CD4-positive, alpha-beta T cell treated with Interferon alpha-2 for 1 hour (primary cell): ENCODE measurements around the gene NPPA.
"Not testable (repeated sequence)": the region's sequence is repeated elsewhere in the genome, so short reads cannot be mapped to it uniquely, and the experiment has no call there.

Source experiments
- DNase-seq, 2 donors: peaks; one replicate each; pipeline ENCODE4 v3.0.0-alpha.2; 2020 to 2022

NPPA gene

DNA sequence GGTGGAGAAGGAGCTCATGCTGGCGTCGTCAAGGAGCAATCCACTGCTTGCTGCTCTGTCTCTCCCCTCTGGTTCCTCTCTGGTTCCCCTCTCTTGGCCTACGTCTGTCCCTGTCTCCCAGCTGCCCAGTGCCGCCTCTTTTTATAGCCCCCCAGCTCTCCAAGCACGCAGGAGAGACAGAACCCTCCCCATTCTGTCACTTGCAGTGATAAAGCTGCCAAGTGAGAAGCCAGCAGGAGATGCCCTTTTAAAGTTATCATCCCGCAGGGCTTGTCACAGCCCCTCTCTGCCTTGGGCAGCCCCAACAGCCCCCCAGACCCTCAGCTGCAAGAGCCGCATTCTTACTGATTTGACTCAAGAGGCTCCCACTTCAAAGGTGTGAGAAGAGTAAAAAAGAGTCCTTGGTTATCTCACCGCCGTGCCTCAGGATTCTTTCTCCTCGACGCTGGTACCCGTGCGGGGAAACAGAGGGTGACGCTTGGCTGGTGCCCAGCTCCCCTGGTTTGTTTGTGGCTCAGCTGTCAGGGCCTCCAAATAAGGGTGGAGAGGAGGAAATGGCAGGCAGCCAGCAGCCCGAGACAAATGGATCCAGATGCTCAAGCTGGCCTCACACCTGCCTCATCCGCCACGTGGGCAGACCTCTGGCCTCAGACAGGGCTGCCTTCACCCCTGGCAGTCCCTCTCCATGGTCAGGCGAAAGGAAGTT lies at the start of gene NPPA:
NPPA (minus strand) TSS at position 117 of the 706 bp plus-strand sequence; CDS start at position 18, 99 bp downstream.
- DNase-seq = no peak

DNA sequence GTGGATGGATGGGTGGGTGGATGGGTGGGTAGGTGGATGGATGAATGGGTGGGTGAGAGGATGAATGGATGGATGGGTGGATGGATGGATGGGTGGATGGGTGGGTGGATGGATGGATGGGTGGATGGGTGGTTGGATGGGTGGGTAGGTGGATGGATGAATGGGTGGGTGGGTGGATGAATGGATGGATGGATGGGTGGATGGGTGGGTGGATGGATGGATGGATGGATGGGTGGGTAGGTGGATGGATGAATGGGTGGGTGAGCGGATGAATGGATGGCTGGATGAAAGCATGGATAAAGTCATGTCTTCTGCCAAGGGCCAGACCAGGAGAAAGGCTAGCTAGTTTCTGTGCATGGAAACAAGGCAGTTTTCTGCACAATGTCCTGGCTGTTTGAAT lies 46.9 kb upstream of the NPPA start:
- not testable (repeated sequence) for DNase-seq

DNA sequence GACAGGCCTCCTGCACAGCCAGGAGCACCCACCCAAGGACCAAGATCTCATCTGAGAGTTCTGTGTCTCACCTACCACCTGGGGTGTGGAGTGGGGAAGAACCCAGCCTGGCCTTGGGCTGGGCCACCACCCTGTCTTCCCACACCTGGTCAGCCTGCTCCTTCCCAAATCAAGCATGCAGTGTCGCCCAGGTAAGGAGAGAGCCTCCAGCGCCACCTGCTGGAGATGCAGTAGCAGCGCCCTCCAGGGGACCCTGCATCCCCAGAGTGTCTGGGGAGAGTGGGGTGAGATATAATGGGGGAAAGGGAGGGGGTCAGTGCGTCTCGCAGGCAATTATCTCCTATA lies 46.3 kb upstream of the NPPA start:
- DNase-seq = peak; percentile 63 to 76

DNA sequence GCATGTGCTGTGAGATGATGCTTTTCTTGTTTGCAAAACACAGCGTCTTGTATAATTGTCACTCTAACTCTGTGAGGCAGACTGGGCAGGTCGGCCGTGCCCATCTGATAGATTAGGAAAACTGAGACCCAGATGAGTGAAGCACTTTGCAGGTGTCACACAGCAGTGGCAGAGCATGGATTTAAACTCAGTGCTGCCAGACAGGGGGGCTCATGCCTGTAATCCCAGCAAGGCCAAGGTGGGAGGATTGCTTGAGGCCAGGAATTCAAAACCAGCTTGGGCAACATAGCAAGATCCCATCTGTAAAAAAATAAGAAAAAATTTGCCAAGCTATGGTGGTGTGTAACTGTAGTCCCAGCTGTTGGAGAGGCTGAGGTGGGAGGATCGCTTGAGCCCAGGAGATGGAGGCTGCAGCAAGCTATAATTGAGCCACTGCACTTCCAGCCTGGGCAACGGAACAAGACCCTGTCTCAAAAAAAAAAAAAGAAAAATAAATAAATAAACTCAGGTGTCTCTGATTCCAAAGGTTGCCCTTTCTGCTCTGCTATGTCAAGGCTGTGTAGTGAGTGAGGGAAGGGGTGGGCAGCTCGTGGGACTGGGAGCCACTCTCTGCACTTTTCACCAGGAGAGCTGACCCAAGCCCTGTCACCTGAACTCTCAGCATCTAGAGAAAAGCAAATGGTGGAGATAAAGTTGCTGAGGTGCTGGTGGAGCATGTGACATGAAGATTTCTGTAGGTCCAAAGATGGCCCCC lies 44.0 kb upstream of the NPPA start:
- no peak for DNase-seq

DNA sequence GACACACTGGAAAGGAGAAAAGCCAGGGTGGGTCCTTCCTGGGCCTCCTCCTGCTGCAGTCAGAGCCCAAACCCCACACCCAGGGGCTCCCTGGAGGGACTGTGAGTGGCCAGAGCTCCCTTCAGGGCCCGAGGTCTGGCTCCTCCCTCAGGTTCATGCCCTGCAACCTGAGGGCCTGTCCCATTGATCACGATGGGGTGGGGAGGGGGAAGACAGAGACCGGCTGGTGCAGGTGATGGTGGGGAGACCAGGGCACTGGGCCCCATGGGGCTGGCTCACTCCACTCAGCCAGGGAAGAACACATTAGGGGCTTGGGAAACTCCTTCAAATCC lies 41.3 kb upstream of the NPPA start:
- DNase-seq = no peak

DNA sequence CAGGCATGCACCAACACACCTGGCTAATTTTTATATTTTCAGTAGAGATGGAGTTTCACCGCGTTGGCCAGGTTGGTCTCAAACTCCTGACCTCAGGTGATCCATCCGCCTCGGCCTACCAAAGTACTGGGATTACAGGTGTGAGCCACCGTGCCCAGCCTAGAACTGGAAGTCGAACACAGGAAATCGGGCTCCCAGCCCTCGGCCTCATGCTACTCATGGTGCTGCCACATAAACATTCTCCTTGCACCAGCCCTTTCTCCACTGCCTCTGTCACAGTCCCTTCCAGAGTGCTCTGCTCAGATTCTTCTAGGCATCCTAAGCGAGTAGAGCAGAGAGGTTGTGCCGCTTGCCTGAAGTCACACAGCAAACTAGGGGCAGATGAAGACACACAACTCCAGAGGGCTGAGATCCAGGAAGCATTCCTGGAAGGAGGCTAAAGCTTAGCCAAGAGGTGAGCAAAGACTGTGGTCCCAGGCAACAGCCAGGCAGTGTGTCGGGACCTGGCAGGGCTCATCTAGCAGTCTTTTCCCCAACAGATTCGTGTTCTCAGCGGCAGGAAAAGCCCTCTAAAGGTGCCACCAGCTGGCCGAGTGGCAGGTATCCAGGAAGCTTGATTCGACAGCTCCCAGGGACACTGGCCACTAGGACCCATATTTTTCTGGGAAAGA lies 40.8 kb upstream of the NPPA start:
- DNase-seq = no peak

DNA sequence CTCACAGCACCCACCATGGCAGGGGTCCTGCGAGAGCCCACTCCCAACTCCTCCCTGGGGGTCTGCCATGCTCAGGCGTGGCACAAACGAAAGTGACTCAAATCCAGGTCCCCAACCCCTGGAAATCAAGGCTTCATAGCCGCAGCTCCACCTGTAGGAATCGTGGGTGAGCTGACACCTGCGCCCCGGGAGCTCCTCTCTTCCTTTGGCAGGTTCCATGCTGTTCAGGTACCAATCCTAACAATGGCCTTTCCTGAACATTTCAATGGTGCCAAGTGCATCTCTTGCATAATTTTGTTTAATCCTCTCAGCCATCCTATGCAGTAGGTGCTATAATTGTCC lies 40.1 kb upstream of the NPPA start:
- no peak for DNase-seq

DNA sequence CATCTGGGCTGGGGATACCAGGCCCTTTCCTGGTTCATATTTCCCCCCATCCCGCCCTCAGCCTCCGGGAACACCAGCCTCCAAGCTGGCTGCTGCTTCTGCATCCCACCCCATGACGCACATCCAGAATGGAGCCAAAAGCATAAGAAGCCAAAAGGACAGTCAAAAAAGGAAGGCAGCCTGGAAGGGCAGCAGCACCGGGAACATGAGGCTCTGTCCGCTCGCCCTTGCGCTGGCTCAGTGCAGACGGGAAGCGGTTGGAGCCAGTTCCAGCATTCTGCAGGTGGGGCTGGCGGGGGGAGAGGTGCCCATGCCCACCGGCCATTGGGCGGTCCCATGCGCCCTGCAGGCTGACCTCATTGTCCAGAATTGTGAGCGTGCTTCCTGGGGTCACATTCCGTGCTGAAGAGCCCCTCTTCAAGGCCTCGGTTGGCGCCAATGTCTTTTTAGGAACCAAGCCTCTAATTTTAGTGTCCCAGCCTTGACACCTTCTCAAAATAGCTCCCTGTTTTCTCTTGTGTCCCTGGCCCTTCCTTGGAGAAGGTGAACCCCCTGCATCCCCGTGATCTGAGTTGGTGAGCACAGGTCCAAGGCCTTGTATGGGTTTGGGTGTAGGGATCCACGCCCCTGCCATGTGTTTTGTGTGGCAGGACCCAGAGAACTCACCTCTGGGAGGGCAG lies 39.5 kb upstream of the NPPA start:
- DNase-seq = no peak

DNA sequence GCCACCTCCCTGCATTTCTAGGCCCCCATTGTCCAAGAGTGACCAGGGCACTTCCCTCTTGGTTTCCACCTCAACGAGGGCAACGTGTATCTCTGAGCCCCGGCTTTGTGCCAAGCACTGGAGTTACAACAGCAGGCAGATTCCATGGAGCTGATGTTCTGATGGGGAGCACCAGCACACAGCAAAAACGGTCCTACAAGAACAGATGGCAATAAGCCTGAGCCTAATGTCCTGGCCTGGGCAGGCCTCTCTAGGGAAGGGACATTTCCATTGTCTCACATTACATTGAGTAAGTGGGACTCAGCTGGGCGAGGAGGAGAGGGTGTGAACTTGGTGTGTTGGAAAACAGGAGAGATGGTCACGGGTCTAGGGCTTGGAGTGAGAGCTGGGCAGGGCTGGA lies 38.3 kb upstream of the NPPA start:
- no peak for DNase-seq

DNA sequence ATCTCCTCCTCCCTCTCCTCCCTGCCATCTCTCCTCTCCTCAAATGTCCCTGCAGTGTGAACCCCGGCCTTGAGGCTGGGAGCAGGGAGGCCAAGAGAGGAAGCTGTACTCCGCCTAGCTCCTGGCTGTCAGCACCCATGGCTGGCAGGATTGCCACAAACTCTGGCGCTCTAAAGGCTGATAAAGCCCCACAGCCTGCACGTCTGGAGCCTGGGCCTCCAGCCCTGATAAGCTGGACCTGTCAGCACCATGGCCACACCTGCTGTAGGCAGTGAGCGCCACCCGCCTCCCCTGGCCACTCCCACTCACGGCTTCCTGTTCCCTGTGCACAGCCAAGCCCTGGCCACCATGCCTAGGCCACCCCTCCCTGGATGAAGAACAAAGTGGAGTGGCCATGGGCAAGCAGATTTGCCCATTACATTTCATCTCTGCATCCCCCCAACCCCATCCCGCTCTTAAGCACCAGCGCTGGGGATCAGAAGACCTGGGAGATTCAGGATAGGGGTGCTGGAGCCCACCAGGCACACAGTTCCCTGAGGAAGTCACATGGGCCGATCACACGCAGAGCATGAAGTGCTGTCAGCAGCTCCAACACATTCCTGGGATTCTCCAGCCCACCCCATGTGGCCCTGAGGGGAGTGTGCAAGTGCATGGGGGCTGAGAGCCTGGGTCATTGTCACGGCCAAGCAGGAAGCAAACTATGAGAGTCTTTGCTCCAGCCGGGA lies 35.4 kb upstream of the NPPA start:
- no peak for DNase-seq

DNA sequence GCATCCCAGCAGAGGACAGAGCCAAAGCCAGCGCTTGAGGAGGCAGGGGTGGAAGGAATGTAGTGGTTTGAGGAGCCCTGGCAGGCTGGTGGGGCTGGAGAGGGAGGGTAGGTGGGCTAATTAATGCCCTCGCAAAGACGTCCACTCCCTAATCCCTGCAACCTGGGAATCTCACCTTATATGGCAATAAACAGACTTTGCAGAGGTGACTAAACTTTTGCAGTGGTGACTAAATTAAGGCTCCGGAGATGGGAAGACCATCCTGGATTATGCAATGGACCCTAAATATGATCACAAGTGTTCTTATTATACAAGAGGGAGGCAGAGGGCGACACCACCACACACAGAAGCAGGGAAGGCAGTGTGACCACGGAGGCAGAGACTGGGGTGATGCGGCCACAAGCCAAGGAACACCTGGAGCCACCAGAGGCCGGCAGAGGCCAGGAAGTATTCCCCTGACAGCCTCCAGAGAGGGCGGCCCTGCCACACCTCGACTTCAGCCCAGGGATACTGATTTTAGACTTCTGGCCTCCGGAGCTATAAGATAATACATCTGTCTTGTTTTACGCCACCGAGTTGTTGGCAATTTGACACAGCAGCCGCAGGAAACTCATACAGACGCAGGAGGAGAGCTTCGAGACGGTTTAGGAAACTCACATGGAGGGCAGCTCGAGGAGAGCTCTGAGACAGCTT lies 34.3 kb upstream of the NPPA start:
- DNase-seq = no peak

DNA sequence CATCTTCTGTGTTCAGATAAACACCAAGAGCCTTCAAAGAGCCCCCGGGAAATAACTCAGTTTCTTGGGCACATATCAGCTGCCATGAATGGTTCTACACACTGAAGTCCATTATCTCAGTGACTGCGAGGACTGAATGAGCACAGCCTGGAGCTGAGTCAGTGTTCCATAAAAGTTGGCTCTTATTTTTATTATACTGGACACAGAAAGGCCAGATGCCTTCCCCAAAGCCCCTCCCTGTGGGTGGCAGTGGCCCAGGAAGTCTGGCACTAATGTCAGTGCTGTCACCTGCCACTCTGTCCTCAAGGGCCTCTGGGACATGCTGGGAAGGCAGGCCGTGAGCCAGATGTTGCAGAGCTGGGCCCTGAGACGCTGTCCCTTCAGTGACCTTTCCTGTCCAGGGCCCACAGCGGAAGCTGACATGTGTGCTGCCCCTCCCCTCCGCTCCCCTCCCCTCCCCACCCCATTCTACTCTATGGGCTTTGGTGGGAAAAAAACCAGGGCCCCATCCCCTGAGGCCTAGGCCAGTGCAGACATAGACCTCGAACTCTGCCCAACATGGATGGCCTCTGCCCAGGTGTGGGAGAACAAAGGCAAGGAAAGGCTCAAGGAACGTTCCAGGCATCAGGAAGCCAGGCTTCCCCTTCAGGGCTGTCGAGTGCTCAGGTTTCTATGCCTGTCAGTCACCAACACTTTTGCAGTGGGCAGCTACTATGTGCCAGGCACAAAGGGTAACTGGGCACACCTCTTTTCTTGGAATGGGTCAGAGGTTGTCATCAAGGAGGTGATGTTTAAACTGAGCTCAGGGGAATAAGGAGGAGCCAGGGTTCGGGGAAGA lies 33.5 kb upstream of the NPPA start:
- no peak for DNase-seq

DNA sequence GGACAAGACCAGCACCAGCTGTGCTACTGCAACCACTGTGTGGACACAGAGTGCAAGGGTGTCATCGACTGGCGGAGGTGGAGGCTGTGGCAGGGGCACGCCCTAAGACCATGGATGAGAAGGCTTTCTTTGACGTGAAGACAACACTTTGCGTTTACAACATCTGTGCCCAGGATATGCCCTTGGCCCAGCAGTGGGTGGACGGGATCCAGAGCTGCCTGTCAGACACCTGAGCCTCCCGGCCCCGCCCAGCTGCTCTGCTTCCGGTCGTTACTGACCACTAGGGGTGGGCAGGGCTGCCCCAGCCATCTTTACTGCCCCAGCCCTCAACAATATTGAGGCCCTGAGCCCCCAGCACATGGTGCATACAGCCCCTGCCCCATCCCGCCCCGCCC lies 32.6 kb upstream of the NPPA start:
- no peak for DNase-seq

DNA sequence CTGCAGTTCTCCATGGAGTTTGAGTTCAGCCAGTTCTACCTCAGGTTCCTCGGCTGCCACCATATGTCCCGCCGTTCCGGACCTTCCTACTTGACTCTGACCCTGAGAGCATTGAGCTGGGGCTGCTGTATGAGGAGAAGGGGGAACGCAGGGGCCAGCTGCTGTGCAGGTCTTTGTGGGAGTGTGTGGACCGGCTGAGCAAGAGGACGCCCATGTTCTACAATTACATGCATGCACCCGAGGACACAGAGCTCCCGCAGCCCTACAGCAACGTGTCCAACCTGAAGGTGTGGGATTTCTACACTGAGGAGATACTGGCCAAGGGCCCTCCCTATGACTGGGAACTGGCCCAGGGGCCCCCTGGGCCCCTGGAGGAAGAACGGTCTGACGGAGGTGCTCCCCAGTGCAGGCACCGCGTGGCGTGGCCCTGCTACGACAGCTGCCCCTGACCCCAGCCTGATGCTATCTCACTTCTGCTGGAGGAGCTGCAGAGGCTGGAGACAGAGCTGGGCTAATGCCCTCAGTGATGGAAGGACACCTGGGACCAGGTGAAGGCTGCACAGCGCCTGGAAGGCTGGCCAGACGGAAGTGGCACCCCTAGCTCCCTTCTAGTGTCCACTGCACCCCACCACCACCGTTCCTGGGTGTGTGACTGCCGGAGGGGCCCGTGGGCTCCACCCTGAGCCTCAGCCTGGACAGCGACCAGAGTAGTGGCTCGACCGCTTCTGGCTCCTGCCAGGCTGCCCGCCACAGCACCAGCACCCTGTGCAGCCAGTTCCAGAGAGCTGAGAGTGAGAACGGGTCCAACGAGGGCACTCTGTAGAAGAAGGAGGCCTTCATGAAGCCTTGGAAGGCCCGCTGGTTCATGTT lies 32.0 kb upstream of the NPPA start:
- no peak for DNase-seq

DNA sequence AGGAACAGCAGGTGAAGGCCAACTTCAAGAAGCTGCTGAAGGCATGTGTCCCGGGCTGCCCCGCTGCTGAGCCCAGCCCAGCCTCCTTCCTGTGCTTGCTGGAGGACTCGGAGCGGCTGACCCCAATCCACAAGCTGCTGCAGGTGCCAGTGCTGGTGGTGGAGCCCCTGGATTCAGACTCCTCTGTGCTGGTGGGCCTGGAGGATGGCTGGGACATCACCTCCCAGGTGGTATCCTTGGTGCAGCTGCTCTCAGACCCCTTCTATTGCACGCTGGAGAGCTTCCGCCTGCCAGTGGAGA lies 31.3 kb upstream of the NPPA start:
- DNase-seq = no peak

DNA sequence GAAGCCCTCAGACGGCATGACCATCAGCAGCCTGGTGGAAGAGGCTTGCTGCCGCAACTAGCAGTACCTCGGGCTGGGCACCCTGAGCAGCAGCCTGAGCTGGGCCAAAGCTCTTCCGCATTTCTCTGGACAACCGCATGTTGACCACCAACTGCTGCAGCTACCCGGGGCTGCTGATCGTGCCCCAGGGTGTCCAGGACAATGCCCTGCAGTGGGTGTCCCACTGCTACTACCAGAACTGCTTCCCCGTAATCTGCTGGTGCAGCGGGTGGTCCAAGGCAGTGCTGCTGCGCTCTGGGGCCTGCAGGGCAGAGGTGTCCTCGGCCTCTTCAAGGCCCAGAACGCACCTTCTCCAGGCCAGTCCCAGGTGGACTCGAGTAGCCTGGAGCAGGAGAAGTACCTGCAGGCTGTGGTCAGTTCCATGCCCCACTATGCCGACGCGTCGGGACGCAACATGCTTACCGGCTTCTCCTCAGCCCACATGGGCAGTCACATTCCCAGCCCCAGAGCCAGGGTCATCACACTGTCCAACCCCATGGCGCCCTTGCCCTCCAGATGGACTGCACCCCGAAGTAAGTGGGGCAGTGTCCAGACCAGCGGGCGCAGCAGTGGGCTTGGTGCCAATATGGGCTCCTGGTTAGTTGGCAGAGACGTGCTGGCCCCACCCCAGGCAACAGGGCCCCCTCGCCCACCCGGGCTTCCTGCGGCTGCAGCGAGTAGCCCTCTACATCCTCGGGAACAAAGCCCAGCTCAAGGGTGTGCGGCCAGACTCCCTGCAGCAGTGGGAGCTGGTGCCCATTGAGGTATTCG lies 30.7 kb upstream of the NPPA start:
- DNase-seq = no peak

DNA sequence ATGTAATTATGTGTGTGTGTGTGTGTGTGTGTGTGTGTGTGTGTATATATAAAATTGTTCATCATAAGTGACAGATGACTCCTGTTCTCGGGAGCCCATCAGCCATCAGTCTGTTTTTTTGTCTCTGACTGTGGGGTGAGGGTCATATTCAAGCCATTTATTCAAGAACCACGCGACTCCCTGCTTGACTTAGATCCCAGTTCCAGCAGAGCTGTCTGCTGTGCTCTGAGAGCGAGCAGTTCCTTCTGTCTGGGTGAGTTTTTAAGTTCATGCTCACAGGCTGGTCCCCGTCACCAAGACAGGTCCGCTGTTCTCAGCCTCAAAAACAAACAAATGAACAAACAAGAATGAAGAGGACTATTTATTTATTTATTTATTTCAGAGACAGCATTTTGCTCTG lies 29.5 kb upstream of the NPPA start:
- DNase-seq = no peak

DNA sequence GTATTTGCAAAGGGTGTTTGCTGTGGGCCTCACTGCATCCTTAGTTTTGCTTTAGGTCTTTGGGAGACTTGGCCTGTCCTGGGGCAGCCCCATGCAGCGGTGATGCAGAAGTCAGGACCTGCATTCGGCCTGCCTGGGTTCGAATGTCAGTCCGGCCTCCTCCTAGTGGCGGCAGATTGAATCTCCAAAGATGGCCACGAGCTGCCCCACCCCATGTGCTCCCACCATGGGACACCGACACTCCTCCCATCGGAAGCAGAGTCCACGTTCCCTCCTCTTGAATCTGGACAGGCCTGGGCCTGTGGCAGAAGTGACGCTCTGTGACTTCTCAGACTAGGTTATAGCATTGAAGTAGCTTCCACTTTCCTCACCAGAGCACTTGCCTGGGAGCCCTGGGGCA lies 27.5 kb upstream of the NPPA start:
- DNase-seq = no peak

DNA sequence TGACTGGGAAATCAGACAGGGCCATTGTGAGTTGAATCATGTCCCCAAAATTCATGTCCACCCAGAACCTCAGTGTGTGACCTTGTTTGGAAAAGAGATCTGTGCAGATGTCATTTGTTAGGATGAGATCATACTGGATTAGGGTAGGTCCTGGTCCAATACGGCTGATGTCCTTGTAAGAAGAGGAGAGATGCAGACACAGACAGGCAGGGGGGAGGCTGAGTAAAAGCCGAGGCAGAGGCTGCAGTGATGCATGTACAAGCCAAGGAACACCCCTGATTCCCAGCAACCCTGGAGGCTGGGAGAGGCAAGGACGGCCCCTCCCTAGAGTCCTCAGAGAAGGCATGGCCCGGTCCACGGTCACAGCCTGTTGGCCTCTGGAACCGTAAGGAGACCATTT lies 27.0 kb upstream of the NPPA start:
- DNase-seq = no peak

DNA sequence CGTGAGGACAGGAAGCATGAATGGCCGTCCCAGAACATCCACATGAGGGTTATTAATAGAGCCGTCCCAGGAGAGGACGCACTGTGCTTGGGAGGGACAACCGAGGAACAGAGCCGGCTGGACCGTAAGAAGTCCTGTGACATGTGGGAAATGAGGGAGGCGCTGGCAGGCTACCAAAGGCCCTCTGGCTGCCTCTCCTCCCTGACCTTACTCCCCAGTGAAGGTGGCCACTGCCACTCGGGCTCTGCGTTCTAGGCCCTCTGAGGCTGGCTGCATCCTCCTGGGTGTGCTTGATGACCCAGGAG lies 26.6 kb upstream of the NPPA start:
- DNase-seq = no peak
